Lower leg skin (tissue), 4 donors: ENCODE measurements around the gene C10orf95. TPM values are rescaled to one million over a fixed set of nuclear protein-coding genes. Genes with fewer than 3 reads are reported as not detected.
"Not testable (repeated sequence)": the region's sequence is repeated elsewhere in the genome, so short reads cannot be mapped to it uniquely, and the experiment has no call there.

ENCODE experiments used
- DNase-seq, 2 donors: peaks; one replicate each; pipeline ENCODE4 v3.0.0-alpha.2; 2019; ENCODE audit warnings: low spot score in 2 of 2
- H3K4me3 ChIP-seq: fragments of 200-600 bp; sonication (generic); 2 replicates; pipeline ENCODE4 v1.5.1; 2017; ENCODE audit warnings: mild to moderate bottlenecking, low read depth; ENCODE audit not compliant: poor library complexity, severe bottlenecking
- CTCF ChIP-seq, 3 donors: fragments of 450-650 bp; IDR thresholded peaks; one replicate each; pipeline ENCODE4 v1.5.1; 2016; ENCODE audit warnings: antibody characterized with exemption in 3 of 3, mild to moderate bottlenecking in 3 of 3, moderate library complexity in 2 of 3
- POLR2A ChIP-seq, 2 donors: fragments of 450-650 bp; IDR thresholded peaks; one replicate each; pipeline ENCODE4 v1.6.1; 2016 to 2017; ENCODE audit warnings: antibody characterized with exemption in 2 of 2, mild to moderate bottlenecking in 1 of 2, moderate library complexity in 1 of 2
- WGBS, 2 donors: methylation state at CpG; one replicate each; pipeline ENCODE4 v1.1.5; 2018; 5-methylcytosine and 5-hydroxymethylcytosine counted together
- intact Hi-C: fragments of 100-400 bp; cut with DNase I; formaldehyde crosslinking; loops from one replicate; pipeline ENCODE4 v1.15.0; 2023; ENCODE audit warnings: low total_unique reads
- total RNA-seq, 4 donors: library from RNA; depleted of rRNA; stranded (reverse); fragments of >200 nt; gene quantifications; one replicate each; pipeline ENCODE4 v1.1.0, GENCODE V29; 2016

Gene C10orf95
- total RNA-seq, 4 donors from 2014 or later, result 7.6 to 17.3 (median 11.5) TPM

- WGBS, 2 donors, result 4 to 5% methylated on average over 40 to 53 of the region's 54 CpGs
- H3K4me3 ChIP-seq, result peak overlapping the region; percentile 26
- peak; percentile 86 to 97 for DNase-seq
- TF ChIP-seq CTCF (IDR thresholded peaks at IDR 0.05) (no peak), POLR2A (IDR thresholded peaks at IDR 0.05) (no peak)
- intact Hi-C loops, result no loop called here
Observed at GRCh38 chr10:102461187-102462054, 10.1 kb upstream of the C10orf95 start.

GRCh38 chr10:102460836-102461186, 9.5 kb upstream of the C10orf95 start:
- intact Hi-C loops, result no loop called here
- no peak for DNase-seq
- no peak overlapping the region for H3K4me3 ChIP-seq
- no peak for TF ChIP-seq CTCF (IDR thresholded peaks at IDR 0.05)
- TF ChIP-seq POLR2A (IDR thresholded peaks at IDR 0.05), result no peak
- whole genome bisulfite sequencing, 2 donors, result 26% methylated on average over 8 of the region's 8 CpGs

GRCh38 chr10:102458656-102459055, 7.3 kb upstream of the C10orf95 start:
- intact Hi-C loops, result no loop called here
- DNase-seq, result no peak
- WGBS, 2 donors, result 84% methylated on average over 4 of the region's 4 CpGs

DNA sequence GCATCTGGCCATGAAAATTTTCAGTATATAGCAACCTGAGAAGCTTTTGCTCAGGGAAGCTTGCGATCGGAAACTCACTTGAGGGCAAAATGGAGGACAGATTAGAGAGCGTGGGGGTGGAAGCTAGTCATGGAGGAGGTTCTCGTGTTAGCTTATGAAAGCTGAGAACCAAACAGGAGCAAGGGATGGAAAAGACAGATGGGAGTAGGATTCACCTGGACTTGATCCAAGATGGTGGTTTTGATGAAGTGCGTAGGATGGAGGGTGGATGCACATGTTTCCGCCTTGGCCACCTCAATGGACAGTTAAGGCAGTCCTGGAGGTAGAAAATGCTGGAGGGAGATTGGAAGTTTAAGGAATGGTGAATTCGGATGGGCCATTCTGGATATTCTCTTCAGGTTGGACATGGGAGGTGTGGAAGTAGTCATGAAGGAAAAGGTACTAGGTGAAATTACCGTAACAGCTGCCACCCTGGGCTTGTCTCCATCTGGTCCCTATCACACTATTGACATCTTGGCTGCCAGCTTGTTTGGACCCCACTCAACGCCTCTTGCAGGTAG, 6.3 kb upstream of the C10orf95 start:
- no peak for DNase-seq
- WGBS, 2 donors, result 74 to 78% methylated on average over 9 of the region's 9 CpGs
- no peak overlapping the region for H3K4me3 ChIP-seq
- TF ChIP-seq POLR2A (IDR thresholded peaks at IDR 0.05), result no peak
- intact Hi-C loops, result no loop called here

More at GRCh38 chr10:102458656-102459055, 7.3 kb upstream of the C10orf95 start:
- no peak overlapping the region for H3K4me3 ChIP-seq
- TF ChIP-seq POLR2A (IDR thresholded peaks at IDR 0.05) (no peak), CTCF (IDR thresholded peaks at IDR 0.05) (no peak)

DNA sequence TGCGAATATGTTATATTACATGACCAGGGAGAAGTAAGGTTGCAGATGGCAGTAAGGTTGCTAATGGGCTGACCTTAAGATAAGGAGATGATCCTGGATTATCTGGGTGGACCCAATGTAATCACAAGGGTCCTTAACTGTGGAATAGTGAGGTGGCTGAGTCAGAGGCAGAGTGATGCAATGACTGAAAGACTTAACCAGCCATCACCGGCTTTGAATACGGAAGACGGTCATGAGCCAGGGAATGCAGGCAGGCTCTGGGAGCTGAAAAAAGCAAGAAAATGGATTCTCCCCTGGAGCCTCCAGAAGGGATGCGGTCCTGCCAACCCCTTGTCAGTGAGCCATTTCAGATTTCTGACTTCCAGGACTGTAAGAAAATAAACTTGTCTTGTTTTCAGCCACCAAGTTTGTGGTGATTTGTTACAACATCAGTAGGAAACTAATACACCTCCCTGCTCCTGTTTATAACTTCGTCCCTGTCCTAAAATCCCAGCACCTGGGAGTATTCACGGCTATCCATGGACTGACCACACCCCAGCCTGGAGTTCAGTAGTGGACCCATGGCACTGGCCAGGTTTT, 4.6 kb upstream of the C10orf95 start:
- intact Hi-C loops, result no loop called here
- no peak for TF ChIP-seq CTCF (IDR thresholded peaks at IDR 0.05)
- no peak for TF ChIP-seq POLR2A (IDR thresholded peaks at IDR 0.05)
- H3K4me3 ChIP-seq, result no peak overlapping the region
- 59 to 72% methylated on average over 7 of the region's 7 CpGs for WGBS, 2 donors
- no peak for DNase-seq

DNA sequence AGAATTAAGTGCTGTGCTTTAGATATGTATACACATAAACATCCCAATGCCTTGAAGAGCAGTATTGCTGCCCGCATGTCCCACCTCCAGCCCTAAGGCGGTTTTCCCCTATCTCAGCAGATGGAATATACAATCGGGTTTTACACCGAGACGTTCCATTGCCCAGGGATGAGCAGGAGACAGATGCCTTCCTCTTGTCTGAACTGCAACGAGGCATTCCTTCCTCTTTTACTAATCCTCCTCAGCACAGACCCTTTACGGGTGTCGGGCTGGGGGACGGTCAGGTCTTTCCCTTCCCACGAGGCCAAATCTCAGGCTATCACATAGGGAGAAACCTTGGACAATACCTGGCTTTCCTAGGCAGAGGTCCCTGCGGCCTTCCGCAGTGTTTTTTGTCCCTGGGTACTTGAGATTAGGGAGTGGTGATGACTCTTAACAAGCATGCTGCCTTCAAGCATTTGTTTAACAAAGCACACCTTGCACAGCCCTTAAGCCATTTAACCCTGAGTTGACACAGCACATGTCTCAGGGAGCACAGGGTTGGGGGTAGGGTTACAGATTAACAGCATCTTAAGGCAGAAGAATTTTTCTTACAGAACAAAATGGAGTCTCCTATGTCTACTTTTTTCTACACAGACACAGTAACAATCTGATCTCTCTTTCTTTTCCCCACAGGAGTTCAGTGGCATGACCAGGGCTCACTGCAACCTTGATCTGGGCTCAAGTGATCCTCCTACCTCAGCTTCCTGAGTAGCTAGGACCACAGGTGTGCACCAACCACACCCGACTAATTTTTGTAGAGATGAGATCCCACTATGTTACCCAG, 3.5 kb upstream of the C10orf95 start:
- intact Hi-C loops, H3K4me3 ChIP-seq, DNase-seq: not testable (repeated sequence)
- WGBS, 2 donors, result 76 to 81% methylated on average over 13 of the region's 13 CpGs
